GM19455 (cell line): ENCODE data around the gene UIMC1.

Source experiments
- ATAC-seq: cut with Tn5 transposase; IDR thresholded peaks from one replicate; pipeline ENCODE4 v1.9.1; 2021; ENCODE audit not compliant: unreplicated experiment

The UIMC1 gene

GRCh38 chr5:176904276-176904675 lies 102.3 kb downstream of the UIMC1 start:
- ATAC-seq: no peak

- ATAC-seq: no peak
Observed at GRCh38 chr5:176902911-176903664, 103.5 kb downstream of the UIMC1 start.

- no peak for ATAC-seq
Observed at GRCh38 chr5:176902102-176902814, 104.3 kb downstream of the UIMC1 start.

GRCh38 chr5:176901260-176902101 lies 105.1 kb downstream of the UIMC1 start:
- ATAC-seq: no peak

- no peak for ATAC-seq
Observed at GRCh38 chr5:176900780-176901204, 105.8 kb downstream of the UIMC1 start.

- ATAC-seq: no peak
Observed at GRCh38 chr5:176899946-176900779, 106.4 kb downstream of the UIMC1 start.

- no peak for ATAC-seq
Observed at GRCh38 chr5:176899296-176899891, 107.2 kb downstream of the UIMC1 start, which contains the start of gene HK3. TSS of gene HK3 (minus strand) at chr5:176899346. CDS start at chr5:176896159, 3,187 bp downstream.

GRCh38 chr5:176897263-176897662 lies 109.3 kb downstream of the UIMC1 start:
- ATAC-seq: no peak

GRCh38 chr5:176895831-176896230 lies 110.7 kb downstream of the UIMC1 start:
- ATAC-seq: no peak

GRCh38 chr5:176894298-176894697 lies 112.3 kb downstream of the UIMC1 start:
- no peak for ATAC-seq

GRCh38 chr5:176892663-176893062 lies 113.9 kb downstream of the UIMC1 start:
- ATAC-seq: no peak

GRCh38 chr5:176891331-176891958 lies 115.1 kb downstream of the UIMC1 start:
- ATAC-seq: no peak

GRCh38 chr5:176890455-176891330 lies 115.9 kb downstream of the UIMC1 start:
- no peak for ATAC-seq

- ATAC-seq: no peak
Observed at GRCh38 chr5:176889321-176890280, 117.0 kb downstream of the UIMC1 start.

- no peak for ATAC-seq
Observed at GRCh38 chr5:176888865-176889165, 117.8 kb downstream of the UIMC1 start.

- no peak for ATAC-seq
Observed at GRCh38 chr5:176888016-176888864, 118.3 kb downstream of the UIMC1 start.
